ENCODE data around the gene SEC61B. TPM values are rescaled to one million over a fixed set of nuclear protein-coding genes. Genes with fewer than 3 reads are reported as not detected.

SEC61B gene
- total RNA-seq, 2 experiments from 2014 or later, result 83.4 to 84.2 TPM

- no peak for DNase-seq
- no peak overlapping the region for H3K27ac ChIP-seq (ENCODE audit: low read depth in 1 of 2, low read length in 2 of 2)
- H3K27me3 ChIP-seq (ENCODE audit: control insufficient read depth in 1 of 2, insufficient read depth in 2 of 2, low read length in 2 of 2), result no peaks in the 10 kb centered on the region
- H3K9me3 ChIP-seq (ENCODE audit: control insufficient read depth in 1 of 2, insufficient read depth in 1 of 2, low read length in 2 of 2), result no peaks in the 10 kb centered on the region
- Mint-ChIP-seq H3K4me1 (ENCODE audit: low read depth) (peaks cover 11% of the 10 kb centered on the region), H3K4me3 (no peak overlapping the region), H3K27me3 (peaks cover 14% of the 10 kb centered on the region), H3K36me3 (ENCODE audit: low read depth) (no peaks in the 10 kb centered on the region), H3K9me3 (no peaks in the 10 kb centered on the region), H3K27ac (no peak overlapping the region)
- POLR2A ChIA-PET, result no interaction called here
- CTCF ChIA-PET, result no interaction called here
- intact Hi-C loops (cut with DNase I, micrococcal nuclease), result no loop called here
- TF ChIP-seq CTCF (IDR thresholded peaks at IDR 0.05), result no peak
- no peak for ATAC-seq (ENCODE audit: poor library complexity)
- no peaks in the 10 kb centered on the region for H3K36me3 ChIP-seq (ENCODE audit: insufficient read depth, low read length)
- H3K4me3 ChIP-seq (ENCODE audit: low read length), result no peak overlapping the region
- peaks cover 7% of the 10 kb centered on the region for H3K4me1 ChIP-seq (ENCODE audit: insufficient read depth, low read length)
Observed at GRCh38 chr9:99270491-99270890, 48.4 kb downstream of the SEC61B start.

- H3K36me3 Mint-ChIP-seq (ENCODE audit: low read depth), result no peaks in the 10 kb centered on the region
- intact Hi-C loops (cut with DNase I, micrococcal nuclease), result no loop called here
- no peak for TF ChIP-seq CTCF (IDR thresholded peaks at IDR 0.05)
- peaks cover 17% of the 10 kb centered on the region for H3K27me3 Mint-ChIP-seq
- H3K36me3 ChIP-seq (ENCODE audit: insufficient read depth, low read length), result no peaks in the 10 kb centered on the region
- ATAC-seq (ENCODE audit: poor library complexity) (no peak), DNase-seq (no peak)
- H3K4me3 ChIP-seq (ENCODE audit: low read length), result no peak overlapping the region
- no peaks in the 10 kb centered on the region for H3K4me1 ChIP-seq (ENCODE audit: insufficient read depth, low read length)
- H3K4me1 Mint-ChIP-seq (ENCODE audit: low read depth), result no peaks in the 10 kb centered on the region
- H3K9me3 Mint-ChIP-seq, result no peaks in the 10 kb centered on the region
- no peak overlapping the region for H3K27ac ChIP-seq (ENCODE audit: low read depth in 1 of 2, low read length in 2 of 2)
- no peaks in the 10 kb centered on the region for H3K9me3 ChIP-seq (ENCODE audit: control insufficient read depth in 1 of 2, insufficient read depth in 1 of 2, low read length in 2 of 2)
- no peaks in the 10 kb centered on the region for H3K27me3 ChIP-seq (ENCODE audit: control insufficient read depth in 1 of 2, insufficient read depth in 2 of 2, low read length in 2 of 2)
- ChIA-PET CTCF (no interaction called here), POLR2A (no interaction called here)
- no peak overlapping the region for H3K4me3 Mint-ChIP-seq
- no peak overlapping the region for H3K27ac Mint-ChIP-seq
Observed at GRCh38 chr9:99272836-99273235, 50.8 kb downstream of the SEC61B start.

DNA sequence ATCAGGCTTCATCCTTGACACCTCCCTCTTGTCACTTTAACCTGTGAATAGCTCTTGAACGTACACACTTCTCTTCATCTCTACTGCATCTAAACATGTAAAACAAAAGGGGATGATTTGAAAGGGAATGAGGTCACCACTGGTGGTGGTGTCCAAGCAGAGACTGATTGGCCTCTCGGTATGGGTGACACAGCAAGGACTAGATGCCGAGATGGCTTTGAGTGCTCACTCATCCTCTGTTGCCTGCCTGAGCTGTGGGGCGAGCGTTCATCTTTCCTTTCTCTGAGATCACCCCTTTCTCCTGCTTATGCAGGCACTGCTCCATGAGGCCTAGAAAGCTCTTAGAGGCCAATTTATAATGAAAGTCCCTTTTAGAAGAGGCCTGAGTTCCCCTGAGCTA lies 51.9 kb downstream of the SEC61B start:
- Histone ChIP-seq H3K4me1 (ENCODE audit: insufficient read depth, low read length) (no peaks in the 10 kb centered on the region), H3K9me3 (ENCODE audit: control insufficient read depth in 1 of 2, insufficient read depth in 1 of 2, low read length in 2 of 2) (no peaks in the 10 kb centered on the region), H3K36me3 (ENCODE audit: insufficient read depth, low read length) (no peaks in the 10 kb centered on the region), H3K27ac (ENCODE audit: low read depth in 1 of 2, low read length in 2 of 2) (no peak overlapping the region), H3K4me3 (ENCODE audit: low read length) (no peak overlapping the region), H3K27me3 (ENCODE audit: control insufficient read depth in 1 of 2, insufficient read depth in 2 of 2, low read length in 2 of 2) (no peaks in the 10 kb centered on the region)
- Mint-ChIP-seq H3K36me3 (ENCODE audit: low read depth) (no peaks in the 10 kb centered on the region), H3K4me3 (no peak overlapping the region), H3K27me3 (peaks cover 17% of the 10 kb centered on the region), H3K9me3 (no peaks in the 10 kb centered on the region), H3K4me1 (ENCODE audit: low read depth) (no peaks in the 10 kb centered on the region), H3K27ac (no peak overlapping the region)
- CTCF ChIA-PET, result no interaction called here
- intact Hi-C loops (cut with DNase I, micrococcal nuclease), result no loop called here
- TF ChIP-seq CTCF (IDR thresholded peaks at IDR 0.05), result no peak
- DNase-seq (no peak), ATAC-seq (ENCODE audit: poor library complexity) (no peak)
- POLR2A ChIA-PET, result interaction anchor here (0.6 kb wide), 1 partner anchor 648 kb away, joined by 3 read pairs; no protein-coding TSS in a partner anchor

Data from CD4-positive, alpha-beta T cell (primary cell).